ENCODE measurements around the gene DHX40.

Gene DHX40

DNA sequence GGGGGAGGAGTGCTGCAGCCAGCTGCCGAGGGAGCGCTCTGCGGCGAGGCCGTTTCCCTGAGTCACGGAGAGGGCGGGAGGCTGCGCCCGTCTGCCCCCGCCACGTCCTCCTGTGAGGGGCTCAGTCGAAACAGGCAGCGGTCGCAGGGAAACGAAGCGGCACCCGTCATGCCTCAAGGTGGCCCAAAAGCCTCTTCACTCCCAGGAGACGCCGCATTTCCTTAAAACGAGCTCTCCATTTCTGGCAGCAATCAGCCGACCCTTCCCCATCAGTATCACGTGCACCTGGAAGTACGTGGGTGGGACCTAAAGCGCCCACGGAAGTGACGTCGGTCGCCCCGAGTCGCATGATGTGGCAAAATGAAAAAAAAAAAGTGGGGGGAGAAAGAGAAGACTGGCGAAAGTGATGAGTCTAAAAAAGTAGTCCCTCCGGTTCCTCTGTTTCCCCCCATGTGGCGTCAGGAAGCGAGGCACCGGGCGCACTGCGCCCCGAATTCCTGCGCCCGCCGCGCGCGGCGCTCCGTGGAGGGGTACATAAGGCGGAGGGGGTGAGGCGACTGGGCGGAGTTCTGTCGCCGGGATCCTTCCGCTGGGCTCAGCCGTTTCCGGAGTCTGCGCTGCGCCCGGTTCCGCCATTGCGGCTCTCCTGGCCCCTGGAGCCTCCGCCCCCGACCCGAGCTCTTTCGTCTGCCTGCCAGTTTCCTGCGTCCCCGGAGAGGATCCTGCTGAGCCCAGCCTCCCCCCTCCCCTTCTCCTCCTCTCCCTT is 54.1 kb downstream of the DHX40 start, which contains the start of gene CLTC:
TSS of gene CLTC (plus strand) at position 598 of the 766 bp plus-strand sequence. CDS start 237 bp downstream, outside the sequence.
- peak within 1 kb of the TSS; percentile 93 for H3K4me3 ChIP-seq (ENCODE audit: low read length)
- peak; percentile 97 for DNase-seq (ENCODE audit: low read depth)
- TF ChIP-seq, protein P1, sequence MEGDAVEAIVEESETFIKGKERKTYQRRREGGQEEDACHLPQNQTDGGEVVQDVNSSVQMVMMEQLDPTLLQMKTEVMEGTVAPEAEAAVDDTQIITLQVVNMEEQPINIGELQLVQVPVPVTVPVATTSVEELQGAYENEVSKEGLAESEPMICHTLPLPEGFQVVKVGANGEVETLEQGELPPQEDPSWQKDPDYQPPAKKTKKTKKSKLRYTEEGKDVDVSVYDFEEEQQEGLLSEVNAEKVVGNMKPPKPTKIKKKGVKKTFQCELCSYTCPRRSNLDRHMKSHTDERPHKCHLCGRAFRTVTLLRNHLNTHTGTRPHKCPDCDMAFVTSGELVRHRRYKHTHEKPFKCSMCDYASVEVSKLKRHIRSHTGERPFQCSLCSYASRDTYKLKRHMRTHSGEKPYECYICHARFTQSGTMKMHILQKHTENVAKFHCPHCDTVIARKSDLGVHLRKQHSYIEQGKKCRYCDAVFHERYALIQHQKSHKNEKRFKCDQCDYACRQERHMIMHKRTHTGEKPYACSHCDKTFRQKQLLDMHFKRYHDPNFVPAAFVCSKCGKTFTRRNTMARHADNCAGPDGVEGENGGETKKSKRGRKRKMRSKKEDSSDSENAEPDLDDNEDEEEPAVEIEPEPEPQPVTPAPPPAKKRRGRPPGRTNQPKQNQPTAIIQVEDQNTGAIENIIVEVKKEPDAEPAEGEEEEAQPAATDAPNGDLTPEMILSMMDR (IDR thresholded peaks at IDR 0.05; ENCODE audit: insufficient read depth, low read depth, low read length, missing control alignments), result no peak

- no peak for DNase-seq (ENCODE audit: low read depth)
- H3K4me3 ChIP-seq (ENCODE audit: low read length), result peak overlapping the region; percentile 93
These were observed 54.6 kb downstream of the DHX40 start for GRCh38 chr17:59620064-59620359.

GRCh38 chr17:59620518-59621259 is 55.3 kb downstream of the DHX40 start:
- peak overlapping the region; percentile 93 for H3K4me3 ChIP-seq (ENCODE audit: low read length)
- peak; percentile 45 for DNase-seq (ENCODE audit: low read depth)
- TF ChIP-seq, protein P1 (IDR thresholded peaks at IDR 0.05; ENCODE audit: insufficient read depth, low read depth, low read length, missing control alignments), result no peak

More at GRCh38 chr17:59620064-59620359, 54.6 kb downstream of the DHX40 start:
- TF ChIP-seq, protein P1 (IDR thresholded peaks at IDR 0.05; ENCODE audit: insufficient read depth, low read depth, low read length, missing control alignments), result no peak

GRCh38 chr17:59621771-59622170 is 56.4 kb downstream of the DHX40 start:
- peak overlapping the region; percentile 93 for H3K4me3 ChIP-seq (ENCODE audit: low read length)
- no peak for DNase-seq (ENCODE audit: low read depth)
- TF ChIP-seq, protein P1 (IDR thresholded peaks at IDR 0.05; ENCODE audit: insufficient read depth, low read depth, low read length, missing control alignments), result no peak

DNA sequence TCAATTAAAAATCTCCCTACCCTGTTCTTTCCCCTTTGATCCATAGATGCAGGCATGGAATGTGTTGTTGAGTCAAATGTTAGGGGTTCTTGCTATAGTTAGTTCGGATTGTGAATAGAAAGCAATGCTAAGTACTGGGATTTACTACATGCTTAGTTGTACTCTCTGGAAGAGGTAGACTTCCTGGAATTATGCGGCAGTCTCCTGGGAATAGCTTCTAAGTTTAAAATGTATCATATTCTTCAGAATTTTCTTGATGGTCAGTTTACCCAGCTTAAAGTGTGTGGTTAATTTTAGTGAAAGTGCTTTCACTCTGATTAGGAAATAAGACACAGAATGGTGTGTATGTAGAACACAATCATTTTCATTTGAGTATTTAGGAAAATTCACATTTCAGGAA is 57.7 kb downstream of the DHX40 start:
- no peak overlapping the region for H3K4me3 ChIP-seq (ENCODE audit: low read length)
- TF ChIP-seq, protein P1 (IDR thresholded peaks at IDR 0.05; ENCODE audit: insufficient read depth, low read depth, low read length, missing control alignments), result no peak
- DNase-seq (ENCODE audit: low read depth), result no peak

- TF ChIP-seq, protein P1 (IDR thresholded peaks at IDR 0.05; ENCODE audit: insufficient read depth, low read depth, low read length, missing control alignments), result no peak
- no peak overlapping the region for H3K4me3 ChIP-seq (ENCODE audit: low read length)
- no peak for DNase-seq (ENCODE audit: low read depth)
These were observed 61.3 kb downstream of the DHX40 start for GRCh38 chr17:59626756-59627155.
